Measurements from ENCODE around the gene ZBTB16. TPM values are rescaled to one million over a fixed set of nuclear protein-coding genes. Genes with fewer than 3 reads are reported as not detected.

ZBTB16 gene
- total and polyA plus RNA-seq, 2 of the 4 experiments (the other 2 are of a cell fraction), result not detected

DNA sequence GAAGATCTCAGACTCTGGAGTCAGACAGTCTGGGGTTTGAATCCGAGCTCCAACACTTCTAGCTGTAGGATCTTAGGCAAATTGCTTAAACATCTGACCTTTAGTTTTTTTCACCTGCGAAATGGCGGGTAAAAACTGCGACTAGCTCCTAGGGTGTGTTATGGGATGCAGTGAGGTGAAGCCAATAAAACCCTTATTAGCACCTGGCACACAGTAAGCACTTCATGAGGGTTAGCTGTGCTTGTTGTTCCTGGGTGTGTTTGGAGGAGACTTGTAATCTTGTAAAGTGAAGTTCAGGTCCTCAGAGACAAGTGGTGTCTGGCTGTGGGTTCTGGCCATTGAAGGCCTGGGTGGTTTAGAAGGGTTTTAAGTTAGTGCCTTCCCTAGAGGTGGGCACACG, 68.9 kb downstream of the ZBTB16 start:
- Histone ChIP-seq H4K5ac (ENCODE audit: low read depth, low read length) (no peak overlapping the region), H3K56ac (ENCODE audit: extremely low read depth, insufficient read depth, low read length) (no peak overlapping the region), H4K91ac (ENCODE audit: insufficient read depth, low read depth, low read length) (no peak overlapping the region), H3K14ac (replicated peaks; ENCODE audit: low read depth, low read length) (no peak overlapping the region), H3K27ac (ENCODE audit: insufficient read depth, low read length) (no peak overlapping the region), H2AK5ac (ENCODE audit: low read depth, low read length) (no peak overlapping the region), H2BK5ac (ENCODE audit: low read depth, low read length, poor library complexity, severe bottlenecking) (no peak overlapping the region), H3K79me1 (ENCODE audit: low read depth in 1 of 2, low read length in 2 of 2) (no peaks in the 10 kb centered on the region), H3K9me1 (ENCODE audit: insufficient read depth, low read length) (no peaks in the 10 kb centered on the region), H2AK9ac (replicated peaks; ENCODE audit: low read depth, low read length, poor library complexity) (no peak overlapping the region), H3K4me2 (ENCODE audit: low read depth, low read length) (no peak overlapping the region), H3K36me3 (ENCODE audit: control insufficient read depth, insufficient read depth, low read length) (no peaks in the 10 kb centered on the region), H3K9ac (ENCODE audit: low read depth, low read length) (no peak overlapping the region), H2BK15ac (ENCODE audit: low read depth, low read length) (no peak overlapping the region), H3K23ac (ENCODE audit: low read depth, low read length) (no peak overlapping the region), H3K4me3 (ENCODE audit: insufficient read depth, low read depth, low read length) (no peak overlapping the region), H4K8ac (ENCODE audit: low read depth in 2 of 2, low read length in 2 of 2) (no peak overlapping the region), H2AFZ (replicated peaks; ENCODE audit: low read length, poor library complexity) (no peak overlapping the region), H3K4ac (ENCODE audit: low read depth, low read length) (no peak overlapping the region), H3K9me3 (ENCODE audit: control insufficient read depth, insufficient read depth, low read length) (no peaks in the 10 kb centered on the region), H3K18ac (ENCODE audit: low read depth, low read length) (no peak overlapping the region), H2BK120ac (ENCODE audit: low read depth, low read length) (no peak overlapping the region), H3K4me1 (ENCODE audit: control insufficient read depth, insufficient read depth, low read length) (no peaks in the 10 kb centered on the region), H2BK20ac (ENCODE audit: low read depth, low read length) (no peak overlapping the region), H3K27me3 (ENCODE audit: control insufficient read depth, insufficient read depth, low read length) (peaks cover 9% of the 10 kb centered on the region), H4K20me1 (ENCODE audit: insufficient read depth, low read length) (no peaks in the 10 kb centered on the region)
- DNase-seq, result no peak
- no peak for ATAC-seq (ENCODE audit: low read depth)
- ChIA-PET CTCF (no interaction called here), POLR2A (ENCODE audit: unreplicated experiment) (no interaction called here)
- no TSS peak for BruUV-seq (replicated peaks)
- dilution Hi-C loops (cut with HindIII; ENCODE audit: low sequenced_read_pairs, unreplicated experiment), result no loop called here
- TF ChIP-seq CEBPB (IDR thresholded peaks at IDR 0.05; ENCODE audit: low read depth, low read length) (no peak), NFE2L2 (IDR thresholded peaks at IDR 0.05; ENCODE audit: low read depth, low read length) (no peak), MAZ (IDR thresholded peaks at IDR 0.05; ENCODE audit: borderline replicate concordance, low read depth, low read length) (no peak), MXI1 (IDR thresholded peaks at IDR 0.05; ENCODE audit: borderline replicate concordance, low read depth, low read length) (no peak), RCOR1 (IDR thresholded peaks at IDR 0.05; ENCODE audit: insufficient replicate concordance, low read length) (no peak), BHLHE40 (IDR thresholded peaks at IDR 0.05; ENCODE audit: low read depth, low read length) (no peak), POLR2A (IDR thresholded peaks at IDR 0.05; ENCODE audit: low read depth, low read length) (no peak), FOS (IDR thresholded peaks at IDR 0.05; ENCODE audit: low read depth, low read length) (no peak), SMC3 (IDR thresholded peaks at IDR 0.05; ENCODE audit: low read depth, low read length) (no peak), CHD1 (IDR thresholded peaks at IDR 0.05; ENCODE audit: low read depth, low read length) (no peak)
- TF ChIP-seq, protein P1, sequence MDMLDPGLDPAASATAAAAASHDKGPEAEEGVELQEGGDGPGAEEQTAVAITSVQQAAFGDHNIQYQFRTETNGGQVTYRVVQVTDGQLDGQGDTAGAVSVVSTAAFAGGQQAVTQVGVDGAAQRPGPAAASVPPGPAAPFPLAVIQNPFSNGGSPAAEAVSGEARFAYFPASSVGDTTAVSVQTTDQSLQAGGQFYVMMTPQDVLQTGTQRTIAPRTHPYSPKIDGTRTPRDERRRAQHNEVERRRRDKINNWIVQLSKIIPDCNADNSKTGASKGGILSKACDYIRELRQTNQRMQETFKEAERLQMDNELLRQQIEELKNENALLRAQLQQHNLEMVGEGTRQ (IDR thresholded peaks at IDR 0.05; ENCODE audit: low read depth, low read length), result no peak
- TF ChIP-seq, protein P2, sequence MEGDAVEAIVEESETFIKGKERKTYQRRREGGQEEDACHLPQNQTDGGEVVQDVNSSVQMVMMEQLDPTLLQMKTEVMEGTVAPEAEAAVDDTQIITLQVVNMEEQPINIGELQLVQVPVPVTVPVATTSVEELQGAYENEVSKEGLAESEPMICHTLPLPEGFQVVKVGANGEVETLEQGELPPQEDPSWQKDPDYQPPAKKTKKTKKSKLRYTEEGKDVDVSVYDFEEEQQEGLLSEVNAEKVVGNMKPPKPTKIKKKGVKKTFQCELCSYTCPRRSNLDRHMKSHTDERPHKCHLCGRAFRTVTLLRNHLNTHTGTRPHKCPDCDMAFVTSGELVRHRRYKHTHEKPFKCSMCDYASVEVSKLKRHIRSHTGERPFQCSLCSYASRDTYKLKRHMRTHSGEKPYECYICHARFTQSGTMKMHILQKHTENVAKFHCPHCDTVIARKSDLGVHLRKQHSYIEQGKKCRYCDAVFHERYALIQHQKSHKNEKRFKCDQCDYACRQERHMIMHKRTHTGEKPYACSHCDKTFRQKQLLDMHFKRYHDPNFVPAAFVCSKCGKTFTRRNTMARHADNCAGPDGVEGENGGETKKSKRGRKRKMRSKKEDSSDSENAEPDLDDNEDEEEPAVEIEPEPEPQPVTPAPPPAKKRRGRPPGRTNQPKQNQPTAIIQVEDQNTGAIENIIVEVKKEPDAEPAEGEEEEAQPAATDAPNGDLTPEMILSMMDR (conservative IDR thresholded peaks at IDR 0.05; ENCODE audit: low read depth, low read length), result no peak
- TF ChIP-seq, protein P3, sequence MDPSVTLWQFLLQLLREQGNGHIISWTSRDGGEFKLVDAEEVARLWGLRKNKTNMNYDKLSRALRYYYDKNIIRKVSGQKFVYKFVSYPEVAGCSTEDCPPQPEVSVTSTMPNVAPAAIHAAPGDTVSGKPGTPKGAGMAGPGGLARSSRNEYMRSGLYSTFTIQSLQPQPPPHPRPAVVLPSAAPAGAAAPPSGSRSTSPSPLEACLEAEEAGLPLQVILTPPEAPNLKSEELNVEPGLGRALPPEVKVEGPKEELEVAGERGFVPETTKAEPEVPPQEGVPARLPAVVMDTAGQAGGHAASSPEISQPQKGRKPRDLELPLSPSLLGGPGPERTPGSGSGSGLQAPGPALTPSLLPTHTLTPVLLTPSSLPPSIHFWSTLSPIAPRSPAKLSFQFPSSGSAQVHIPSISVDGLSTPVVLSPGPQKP (IDR thresholded peaks at IDR 0.05; ENCODE audit: borderline replicate concordance, low read depth, low read length), result no peak
- WGBS, 2 experiments (ENCODE audit: extremely low coverage in 2 of 2, insufficient read length in 1 of 2), result no CpG with 5 or more reads among the region's 5 CpGs
- in situ Hi-C loops (cut with MboI; ENCODE audit: low sequenced_read_pairs), result no loop called here
- intact Hi-C loops (cut with micrococcal nuclease), result no loop called here

Data from IMR-90 (cell line).